ENCODE results near the gene LRRC8B.
"Not testable (repeated sequence)": the region's sequence is repeated elsewhere in the genome, so short reads cannot be mapped to it uniquely, and the experiment has no call there.

The LRRC8B gene

GRCh38 chr1:89608984-89609725, 84.5 kb downstream of the LRRC8B start:
- no peak for DNase-seq
- TF ChIP-seq POLR2A (IDR thresholded peaks at IDR 0.05; ENCODE audit: low read length) = no peak
- no peak for TF ChIP-seq GATA1 (IDR thresholded peaks at IDR 0.05; ENCODE audit: low read depth, low read length)

GRCh38 chr1:89609781-89610456, 85.3 kb downstream of the LRRC8B start:
- TF ChIP-seq POLR2A (IDR thresholded peaks at IDR 0.05; ENCODE audit: low read length) (no peak), GATA1 (IDR thresholded peaks at IDR 0.05; ENCODE audit: low read depth, low read length) (no peak)
- no peak for DNase-seq

GRCh38 chr1:89610457-89611011, 85.9 kb downstream of the LRRC8B start:
- DNase-seq = no peak
- TF ChIP-seq GATA1 (IDR thresholded peaks at IDR 0.05; ENCODE audit: low read depth, low read length) (no peak), POLR2A (IDR thresholded peaks at IDR 0.05; ENCODE audit: low read length) (no peak)

- DNase-seq = no peak
- TF ChIP-seq GATA1 (IDR thresholded peaks at IDR 0.05; ENCODE audit: low read depth, low read length) (no peak), POLR2A (IDR thresholded peaks at IDR 0.05; ENCODE audit: low read length) (no peak)
These were observed 87.1 kb downstream of the LRRC8B start for GRCh38 chr1:89611721-89612120.

GRCh38 chr1:89613928-89614327, 89.3 kb downstream of the LRRC8B start:
- DNase-seq = no peak
- TF ChIP-seq POLR2A (IDR thresholded peaks at IDR 0.05; ENCODE audit: low read length) = no peak
- no peak for TF ChIP-seq GATA1 (IDR thresholded peaks at IDR 0.05; ENCODE audit: low read depth, low read length)

GRCh38 chr1:89615676-89616598, 91.3 kb downstream of the LRRC8B start:
- TF ChIP-seq POLR2A (IDR thresholded peaks at IDR 0.05; ENCODE audit: low read length) (no peak), GATA1 (IDR thresholded peaks at IDR 0.05; ENCODE audit: low read depth, low read length) (no peak)
- peak; percentile 44 to 45 for DNase-seq

- no peak for DNase-seq
- TF ChIP-seq POLR2A (IDR thresholded peaks at IDR 0.05; ENCODE audit: low read length) = no peak
- TF ChIP-seq GATA1 (IDR thresholded peaks at IDR 0.05; ENCODE audit: low read depth, low read length) = no peak
These were observed 92.4 kb downstream of the LRRC8B start for GRCh38 chr1:89616844-89617627.

- no peak for DNase-seq
- TF ChIP-seq POLR2A (IDR thresholded peaks at IDR 0.05; ENCODE audit: low read length) (no peak), GATA1 (IDR thresholded peaks at IDR 0.05; ENCODE audit: low read depth, low read length) (no peak)
These were observed 96.0 kb downstream of the LRRC8B start for GRCh38 chr1:89620664-89621063.

GRCh38 chr1:89622895-89623294, 98.3 kb downstream of the LRRC8B start:
- TF ChIP-seq POLR2A (IDR thresholded peaks at IDR 0.05; ENCODE audit: low read length) (no peak), GATA1 (IDR thresholded peaks at IDR 0.05; ENCODE audit: low read depth, low read length) (no peak)
- DNase-seq = peak; percentile 32 to 50

GRCh38 chr1:89624314-89624713, 99.7 kb downstream of the LRRC8B start:
- no peak for DNase-seq

GRCh38 chr1:89624715-89625323, 100.2 kb downstream of the LRRC8B start:
- TF ChIP-seq POLR2A (IDR thresholded peaks at IDR 0.05; ENCODE audit: low read length) = no peak
- no peak for DNase-seq

More at GRCh38 chr1:89624314-89624713, 99.7 kb downstream of the LRRC8B start:
- no peak for TF ChIP-seq GATA1 (IDR thresholded peaks at IDR 0.05; ENCODE audit: low read depth, low read length)
- no peak for TF ChIP-seq POLR2A (IDR thresholded peaks at IDR 0.05; ENCODE audit: low read length)

- TF ChIP-seq GATA1 (IDR thresholded peaks at IDR 0.05; ENCODE audit: low read depth, low read length) (no peak), POLR2A (IDR thresholded peaks at IDR 0.05; ENCODE audit: low read length) (no peak)
- DNase-seq = no peak
These were observed 103.0 kb downstream of the LRRC8B start for GRCh38 chr1:89627596-89627962.

- TF ChIP-seq GATA1 (IDR thresholded peaks at IDR 0.05; ENCODE audit: low read depth, low read length) (no peak), POLR2A (IDR thresholded peaks at IDR 0.05; ENCODE audit: low read length) (no peak)
- no peak for DNase-seq
These were observed 104.5 kb downstream of the LRRC8B start for GRCh38 chr1:89629146-89629545.

- DNase-seq = not testable (repeated sequence)
These were observed 105.0 kb downstream of the LRRC8B start for GRCh38 chr1:89629600-89629999.

All from erythroblast (primary cell).